ENCODE results near the gene RELN.

RELN gene

GRCh38 chr7:103592844-103593243 is 396.6 kb downstream of the RELN start:
- H3K4me3 Mint-ChIP-seq, result no peak overlapping the region
- H3K27ac Mint-ChIP-seq, result no peak overlapping the region
- no peaks in the 10 kb centered on the region for H3K4me1 Mint-ChIP-seq
- H3K36me3 Mint-ChIP-seq, result no peaks in the 10 kb centered on the region
- H3K27me3 Mint-ChIP-seq, result peaks cover 6% of the 10 kb centered on the region
- no peaks in the 10 kb centered on the region for H3K9me3 Mint-ChIP-seq

- H3K36me3 Mint-ChIP-seq, result no peaks in the 10 kb centered on the region
- no peak overlapping the region for H3K27ac Mint-ChIP-seq
- H3K4me3 Mint-ChIP-seq, result no peak overlapping the region
- no peaks in the 10 kb centered on the region for H3K9me3 Mint-ChIP-seq
- no peaks in the 10 kb centered on the region for H3K4me1 Mint-ChIP-seq
- peaks cover 8% of the 10 kb centered on the region for H3K27me3 Mint-ChIP-seq
These were observed 397.3 kb downstream of the RELN start for GRCh38 chr7:103592187-103592586.

GRCh38 chr7:103580031-103580430 is 409.4 kb downstream of the RELN start:
- H3K9me3 Mint-ChIP-seq, result no peaks in the 10 kb centered on the region
- H3K36me3 Mint-ChIP-seq, result no peaks in the 10 kb centered on the region
- H3K27ac Mint-ChIP-seq, result no peak overlapping the region
- no peaks in the 10 kb centered on the region for H3K4me1 Mint-ChIP-seq
- peaks cover 8% of the 10 kb centered on the region for H3K27me3 Mint-ChIP-seq
- H3K4me3 Mint-ChIP-seq, result no peak overlapping the region

- Mint-ChIP-seq H3K27ac (no peak overlapping the region), H3K36me3 (no peaks in the 10 kb centered on the region), H3K4me3 (no peak overlapping the region), H3K4me1 (no peaks in the 10 kb centered on the region), H3K9me3 (no peaks in the 10 kb centered on the region), H3K27me3 (peaks cover 7% of the 10 kb centered on the region)
These were observed 412.4 kb downstream of the RELN start for GRCh38 chr7:103577059-103577458.

DNA sequence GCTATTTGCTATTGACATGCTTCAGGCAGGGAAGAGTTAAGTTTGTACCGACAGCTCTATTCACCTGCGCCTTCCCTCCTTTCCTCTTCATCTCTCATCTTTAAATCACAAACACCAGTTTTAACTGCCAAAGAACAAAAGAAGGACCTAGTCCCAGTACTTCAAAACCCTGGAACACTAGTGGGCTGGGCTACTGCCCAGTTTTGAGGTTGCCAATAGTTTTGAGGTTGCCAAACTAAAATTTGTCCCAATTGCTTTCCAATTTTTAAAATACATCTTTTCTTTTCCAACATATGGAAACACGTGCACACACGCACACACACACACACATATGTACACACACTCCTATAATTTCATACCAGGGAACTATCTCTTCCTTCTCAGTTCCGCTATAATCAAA is 412.8 kb downstream of the RELN start:
- Mint-ChIP-seq H3K27me3 (peaks cover 11% of the 10 kb centered on the region), H3K4me3 (no peak overlapping the region), H3K36me3 (no peaks in the 10 kb centered on the region), H3K27ac (no peak overlapping the region), H3K4me1 (no peaks in the 10 kb centered on the region), H3K9me3 (no peaks in the 10 kb centered on the region)

GRCh38 chr7:103574576-103574975 is 414.9 kb downstream of the RELN start:
- H3K36me3 Mint-ChIP-seq, result no peaks in the 10 kb centered on the region
- no peak overlapping the region for H3K27ac Mint-ChIP-seq
- H3K4me3 Mint-ChIP-seq, result no peak overlapping the region
- H3K27me3 Mint-ChIP-seq, result peaks cover 7% of the 10 kb centered on the region
- no peaks in the 10 kb centered on the region for H3K4me1 Mint-ChIP-seq
- no peaks in the 10 kb centered on the region for H3K9me3 Mint-ChIP-seq

DNA sequence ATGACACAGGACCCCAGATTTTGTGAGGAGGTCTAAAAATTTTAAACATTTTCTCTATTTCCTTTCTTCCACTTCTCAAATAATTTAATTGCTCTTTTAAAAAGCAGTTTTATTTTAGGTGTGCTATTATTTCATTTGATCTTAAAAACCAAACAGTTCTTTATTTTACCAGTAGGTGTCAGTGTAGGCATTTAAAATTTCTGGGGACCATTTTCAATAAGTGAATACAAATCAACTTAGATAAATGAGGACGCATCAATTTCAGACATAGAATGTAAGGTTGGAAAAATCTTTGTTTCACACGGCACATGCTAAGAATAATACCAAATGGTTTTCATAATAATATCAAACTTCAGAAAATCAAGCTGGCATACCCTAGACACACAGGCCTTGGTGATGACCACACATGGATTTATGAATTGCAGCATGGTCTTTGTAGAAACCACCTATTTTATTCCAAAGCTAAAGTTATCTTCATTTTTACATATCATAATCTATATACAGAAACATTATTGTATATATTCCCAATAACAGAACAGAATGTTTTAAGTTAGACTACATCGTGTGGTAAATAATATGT is 415.9 kb downstream of the RELN start:
- Mint-ChIP-seq H3K27me3 (peaks cover 7% of the 10 kb centered on the region), H3K27ac (no peak overlapping the region), H3K9me3 (no peaks in the 10 kb centered on the region), H3K4me3 (no peak overlapping the region), H3K36me3 (no peaks in the 10 kb centered on the region), H3K4me1 (no peaks in the 10 kb centered on the region)

- no peaks in the 10 kb centered on the region for H3K4me1 Mint-ChIP-seq
- no peak overlapping the region for H3K27ac Mint-ChIP-seq
- H3K4me3 Mint-ChIP-seq, result no peak overlapping the region
- no peaks in the 10 kb centered on the region for H3K9me3 Mint-ChIP-seq
- no peaks in the 10 kb centered on the region for H3K36me3 Mint-ChIP-seq
- H3K27me3 Mint-ChIP-seq, result peaks cover 6% of the 10 kb centered on the region
These were observed 417.9 kb downstream of the RELN start for GRCh38 chr7:103571586-103571985.

DNA sequence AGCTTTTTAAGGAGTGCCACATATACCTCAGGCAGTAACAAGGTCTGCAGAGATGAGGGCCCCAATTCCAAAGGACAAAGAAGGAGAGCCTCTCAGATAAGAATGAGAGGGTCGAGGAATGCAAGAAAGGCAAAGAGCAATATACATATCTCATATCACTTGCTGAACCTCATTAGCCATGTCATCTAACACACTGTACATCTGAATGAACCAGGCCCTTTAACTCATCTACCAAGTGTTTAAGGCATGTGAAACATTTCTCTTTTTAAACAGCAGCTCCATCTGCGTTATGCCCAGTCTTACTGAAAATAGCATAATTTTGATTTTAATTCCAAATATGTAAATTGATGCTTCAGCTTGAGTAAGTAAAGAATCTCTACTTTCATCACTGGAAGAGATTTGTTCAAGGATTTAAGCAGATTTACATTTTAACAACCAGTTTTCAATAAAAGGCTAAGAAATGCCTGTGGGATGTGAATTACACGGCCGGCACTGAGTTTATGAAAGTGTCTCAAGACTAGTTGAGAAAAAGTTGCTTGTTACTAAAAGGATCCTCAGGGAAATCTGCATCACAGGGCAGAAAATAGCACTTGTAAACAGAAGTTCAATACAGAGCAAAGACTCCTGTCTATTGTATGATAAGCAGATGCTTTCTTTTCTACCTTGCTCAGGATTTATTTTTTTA is 419.7 kb downstream of the RELN start:
- no peaks in the 10 kb centered on the region for H3K36me3 Mint-ChIP-seq
- H3K27ac Mint-ChIP-seq, result no peak overlapping the region
- H3K27me3 Mint-ChIP-seq, result peaks cover 6% of the 10 kb centered on the region
- H3K4me3 Mint-ChIP-seq, result no peak overlapping the region
- H3K4me1 Mint-ChIP-seq, result no peaks in the 10 kb centered on the region
- no peaks in the 10 kb centered on the region for H3K9me3 Mint-ChIP-seq

DNA sequence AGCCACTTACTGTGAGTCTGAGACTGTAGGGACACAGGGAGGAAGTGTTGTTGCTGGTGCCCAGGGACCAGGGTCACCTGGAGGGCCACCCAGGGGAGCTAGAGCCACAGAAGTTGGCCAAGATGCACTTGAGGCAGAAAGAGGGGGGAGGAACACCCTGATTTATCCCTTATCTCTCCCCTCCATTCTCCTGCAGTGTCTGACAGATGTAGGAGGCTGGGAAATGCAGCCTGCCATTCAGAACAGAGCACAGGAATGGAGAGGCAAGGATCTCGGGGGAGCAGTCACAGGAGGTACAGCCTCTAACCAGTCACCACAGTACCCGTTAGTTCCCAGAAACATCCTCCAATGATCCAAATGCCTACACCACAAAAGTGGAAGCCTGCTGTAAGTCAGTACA is 425.0 kb downstream of the RELN start:
- Mint-ChIP-seq H3K4me3 (no peak overlapping the region), H3K9me3 (no peaks in the 10 kb centered on the region), H3K27me3 (peaks cover 5% of the 10 kb centered on the region), H3K4me1 (no peaks in the 10 kb centered on the region), H3K36me3 (peaks cover 2% of the 10 kb centered on the region), H3K27ac (no peak overlapping the region)

DNA sequence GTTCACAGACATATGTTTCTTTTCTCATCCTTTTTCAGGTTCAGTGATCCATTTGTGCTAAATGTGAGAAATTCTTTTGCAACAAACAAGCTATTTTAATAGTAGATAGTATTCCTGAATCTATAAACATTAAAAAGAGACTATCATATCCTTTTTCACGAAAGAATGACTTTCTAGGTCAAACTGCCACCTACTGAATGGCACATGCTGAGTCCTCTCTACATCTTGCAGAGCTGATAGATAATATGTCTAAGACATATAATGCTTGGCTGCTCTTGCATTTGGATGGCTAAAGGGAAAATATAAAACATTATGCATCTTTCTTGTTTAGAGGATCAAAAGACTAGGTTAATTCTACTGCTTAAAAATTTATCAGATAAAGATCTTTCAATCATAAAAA is 429.3 kb downstream of the RELN start:
- Mint-ChIP-seq H3K4me3 (no peak overlapping the region), H3K4me1 (no peaks in the 10 kb centered on the region), H3K36me3 (peaks cover 2% of the 10 kb centered on the region), H3K9me3 (no peaks in the 10 kb centered on the region), H3K27me3 (peaks cover 12% of the 10 kb centered on the region), H3K27ac (no peak overlapping the region)

GRCh38 chr7:103551016-103551415 is 438.4 kb downstream of the RELN start:
- Mint-ChIP-seq H3K4me3 (no peak overlapping the region), H3K4me1 (no peaks in the 10 kb centered on the region), H3K27ac (no peak overlapping the region), H3K27me3 (peaks cover 6% of the 10 kb centered on the region), H3K9me3 (no peaks in the 10 kb centered on the region), H3K36me3 (no peaks in the 10 kb centered on the region)

DNA sequence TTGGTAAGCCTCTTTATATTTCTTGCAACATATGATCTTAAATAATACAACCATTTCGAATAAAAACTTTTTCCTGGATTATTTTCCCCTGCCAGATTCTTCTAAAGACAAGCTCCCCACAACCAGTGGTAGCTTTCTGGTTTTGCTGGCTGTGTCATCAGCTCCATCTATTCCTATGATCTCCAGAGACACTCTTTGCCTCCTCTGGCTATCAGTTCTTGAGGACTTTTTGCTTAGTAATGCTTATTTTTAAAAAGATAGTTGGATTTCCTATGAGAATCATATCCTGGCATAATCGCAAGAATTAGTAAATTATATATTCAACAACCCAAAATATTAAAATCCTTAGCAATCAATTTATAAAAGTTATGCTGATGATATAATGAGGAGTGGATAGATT is 439.7 kb downstream of the RELN start:
- Mint-ChIP-seq H3K36me3 (no peaks in the 10 kb centered on the region), H3K4me1 (no peaks in the 10 kb centered on the region), H3K27ac (no peak overlapping the region), H3K27me3 (peaks cover 6% of the 10 kb centered on the region), H3K4me3 (no peak overlapping the region), H3K9me3 (no peaks in the 10 kb centered on the region)

DNA sequence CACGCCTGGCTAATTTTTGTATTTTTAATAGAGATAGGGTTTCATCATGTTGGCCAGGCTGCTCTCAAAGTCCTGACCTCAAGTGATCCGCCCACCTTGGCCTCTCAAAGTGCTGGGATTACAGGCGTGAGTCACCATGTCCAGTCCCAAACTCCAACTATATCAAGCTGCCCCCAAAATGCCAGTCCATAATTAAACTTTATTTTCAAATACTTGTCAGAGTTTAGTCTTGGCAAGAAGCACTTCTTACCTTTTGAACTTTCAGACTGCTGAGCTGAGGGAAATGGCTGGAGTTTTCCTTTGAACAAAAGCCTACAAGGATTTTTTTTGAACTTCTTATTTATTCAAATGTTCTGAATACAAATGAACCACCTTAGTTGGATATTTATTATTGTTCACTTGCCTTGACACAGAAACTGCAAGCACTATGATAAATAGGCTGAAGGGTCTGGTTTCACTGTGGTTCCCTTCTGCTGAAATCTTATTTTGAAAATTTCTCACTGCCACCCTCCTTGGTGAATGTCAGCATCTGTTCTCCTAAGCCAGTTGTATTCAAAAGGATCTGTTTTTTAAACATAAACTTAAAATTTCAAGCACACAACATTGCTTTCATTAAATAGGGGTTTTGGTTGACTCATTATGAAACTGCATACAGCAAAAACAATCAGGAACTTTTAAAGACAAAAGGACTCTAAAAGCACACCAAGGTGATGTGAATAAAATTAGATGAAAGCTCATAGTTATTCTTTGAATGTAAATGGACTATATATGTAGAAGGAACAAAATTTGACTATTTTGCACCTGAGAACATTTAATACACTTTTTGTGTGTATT is 441.8 kb downstream of the RELN start:
- Mint-ChIP-seq H3K4me3 (no peak overlapping the region), H3K9me3 (no peaks in the 10 kb centered on the region), H3K4me1 (no peaks in the 10 kb centered on the region), H3K27me3 (peaks cover 6% of the 10 kb centered on the region), H3K36me3 (no peaks in the 10 kb centered on the region), H3K27ac (no peak overlapping the region)

- Mint-ChIP-seq H3K4me1 (no peaks in the 10 kb centered on the region), H3K9me3 (no peaks in the 10 kb centered on the region), H3K27me3 (peaks cover 7% of the 10 kb centered on the region), H3K27ac (no peak overlapping the region), H3K36me3 (no peaks in the 10 kb centered on the region), H3K4me3 (no peak overlapping the region)
These were observed 447.0 kb downstream of the RELN start for GRCh38 chr7:103542470-103542869.

DNA sequence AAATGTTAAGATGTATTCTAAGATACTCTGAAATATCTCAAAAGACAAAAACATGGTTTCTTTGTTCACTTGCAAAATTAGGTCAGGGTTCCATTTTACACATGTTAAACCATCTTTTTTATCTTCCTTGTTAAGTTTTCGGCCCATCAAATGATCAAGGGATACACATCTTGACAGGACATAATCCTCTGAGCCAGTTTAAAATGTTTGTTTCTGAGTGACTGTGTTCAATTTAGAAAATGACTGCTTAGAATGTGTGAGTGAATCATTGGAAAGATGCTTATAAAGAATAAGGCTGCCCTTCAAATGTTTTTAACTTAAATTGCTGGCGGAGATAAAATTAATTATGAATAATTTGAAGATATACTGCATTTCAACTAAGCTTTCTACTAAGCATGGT is 447.5 kb downstream of the RELN start:
- no peaks in the 10 kb centered on the region for H3K36me3 Mint-ChIP-seq
- H3K27ac Mint-ChIP-seq, result no peak overlapping the region
- H3K9me3 Mint-ChIP-seq, result no peaks in the 10 kb centered on the region
- peaks cover 7% of the 10 kb centered on the region for H3K27me3 Mint-ChIP-seq
- H3K4me1 Mint-ChIP-seq, result no peaks in the 10 kb centered on the region
- H3K4me3 Mint-ChIP-seq, result no peak overlapping the region
